Activated naive CD8-positive, alpha-beta T cell treated with anti-CD3 and anti-CD28 coated beads, Interleukin-2, amount 10 ng/mL, durations not matched to agents 7 days and 5 days (primary cell): Measurements from ENCODE around the gene HBE1. TPM values are rescaled to one million over a fixed set of nuclear protein-coding genes. Genes with fewer than 3 reads are reported as not detected.
"Not testable (repeated sequence)": the region's sequence is repeated elsewhere in the genome, so short reads cannot be mapped to it uniquely, and the experiment has no call there.

Experiments
- ATAC-seq: fragments of 150-1000 bp; cut with Tn5 transposase; one replicate; pipeline ENCODE4 v1.10.0; 2021; ENCODE audit warnings: low read depth, moderate library complexity
- POLR2A ChIA-PET: fragments of 350-600 bp; sonication (Branson Sonifier 250); formaldehyde crosslinking; loops from one replicate; lab custom pipeline; 2021; ENCODE audit warnings: antibody characterized with exemption; lab: Charles Lee
- DNase-seq: peaks from one replicate; pipeline ENCODE4 v3.0.0; 2021
- H3K27ac Mint-ChIP-seq: one replicate; pipeline ENCODE4 v1.8.0; 2022; ENCODE audit warnings: mild to moderate bottlenecking, mixed read lengths
- H3K27me3 Mint-ChIP-seq: one replicate; pipeline ENCODE4 v1.8.0; 2022; ENCODE audit warnings: mild to moderate bottlenecking, moderate library complexity, mixed read lengths
- H3K36me3 Mint-ChIP-seq: one replicate; pipeline ENCODE4 v1.8.0; 2021; ENCODE audit warnings: mild to moderate bottlenecking, mixed read lengths
- H3K4me1 Mint-ChIP-seq: one replicate; pipeline ENCODE4 v1.8.0; 2021; ENCODE audit warnings: mixed read lengths
- H3K4me3 Mint-ChIP-seq: one replicate; pipeline ENCODE4 v1.8.0; 2022; ENCODE audit warnings: mild to moderate bottlenecking, moderate library complexity, mixed read lengths
- H3K9me3 Mint-ChIP-seq: one replicate; pipeline ENCODE4 v1.8.0; 2021; ENCODE audit warnings: mixed read lengths
- total RNA-seq, 2 experiments: library from RNA; stranded (reverse); gene quantifications; one replicate each; pipeline ENCODE4 v1.2.3, GENCODE V29; 2021

The HBE1 gene
- total RNA-seq, 2 experiments from 2014 or later = not detected

GRCh38 chr11:5254646-5255413, 14.9 kb downstream of the HBE1 start, which contains the start of gene HBG2:
TSS of gene HBG2 (minus strand) at chr11:5254781. CDS start at chr11:5254728, 53 bp downstream.
- H3K4me1 Mint-ChIP-seq, H3K4me3 Mint-ChIP-seq, H3K9me3 Mint-ChIP-seq, DNase-seq, ATAC-seq, H3K27ac Mint-ChIP-seq, H3K36me3 Mint-ChIP-seq, POLR2A ChIA-PET, H3K27me3 Mint-ChIP-seq: not testable (repeated sequence)

DNA sequence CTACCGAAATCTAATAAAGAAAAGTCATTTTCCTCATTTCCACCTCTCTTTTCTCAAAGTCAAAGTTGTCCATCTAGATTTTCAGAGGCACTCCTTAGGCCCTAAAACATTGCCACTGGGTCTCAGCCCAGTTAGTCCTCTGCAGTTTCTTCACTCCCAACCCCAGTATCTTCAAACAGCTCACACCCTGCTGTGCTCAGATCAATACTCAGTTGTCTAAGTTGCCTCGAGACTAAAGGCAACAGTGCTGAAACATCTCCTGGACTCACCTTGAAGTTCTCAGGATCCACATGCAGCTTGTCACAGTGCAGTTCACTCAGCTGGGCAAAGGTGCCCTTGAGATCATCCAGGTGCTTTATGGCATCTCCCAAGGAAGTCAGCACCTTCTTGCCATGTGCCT, 15.7 kb downstream of the HBE1 start:
- H3K9me3 Mint-ChIP-seq, H3K4me1 Mint-ChIP-seq, H3K27me3 Mint-ChIP-seq, H3K36me3 Mint-ChIP-seq, DNase-seq, H3K4me3 Mint-ChIP-seq, ATAC-seq, H3K27ac Mint-ChIP-seq, POLR2A ChIA-PET: not testable (repeated sequence)

- H3K27ac Mint-ChIP-seq, H3K4me1 Mint-ChIP-seq, ATAC-seq, H3K4me3 Mint-ChIP-seq, DNase-seq, H3K9me3 Mint-ChIP-seq, POLR2A ChIA-PET, H3K36me3 Mint-ChIP-seq, H3K27me3 Mint-ChIP-seq: not testable (repeated sequence)
These were observed 16.3 kb downstream of the HBE1 start for GRCh38 chr11:5253440-5253839.

- Mint-ChIP-seq H3K4me3 (no peak overlapping the region), H3K9me3 (no peaks in the 10 kb centered on the region), H3K27ac (no peak overlapping the region), H3K36me3 (no peaks in the 10 kb centered on the region), H3K4me1 (no peaks in the 10 kb centered on the region), H3K27me3 (peaks cover 4% of the 10 kb centered on the region)
- ATAC-seq (no peak), DNase-seq (no peak)
- POLR2A ChIA-PET = no interaction called here
These were observed 16.9 kb downstream of the HBE1 start for GRCh38 chr11:5252919-5253265.

GRCh38 chr11:5252192-5252918, 17.4 kb downstream of the HBE1 start:
- POLR2A ChIA-PET = no interaction called here
- no peak overlapping the region for H3K27ac Mint-ChIP-seq
- H3K4me1 Mint-ChIP-seq = no peaks in the 10 kb centered on the region
- H3K4me3 Mint-ChIP-seq = no peak overlapping the region
- no peak for ATAC-seq
- DNase-seq = no peak
- H3K27me3 Mint-ChIP-seq = peaks cover 4% of the 10 kb centered on the region
- H3K36me3 Mint-ChIP-seq = no peaks in the 10 kb centered on the region
- H3K9me3 Mint-ChIP-seq = no peaks in the 10 kb centered on the region

DNA sequence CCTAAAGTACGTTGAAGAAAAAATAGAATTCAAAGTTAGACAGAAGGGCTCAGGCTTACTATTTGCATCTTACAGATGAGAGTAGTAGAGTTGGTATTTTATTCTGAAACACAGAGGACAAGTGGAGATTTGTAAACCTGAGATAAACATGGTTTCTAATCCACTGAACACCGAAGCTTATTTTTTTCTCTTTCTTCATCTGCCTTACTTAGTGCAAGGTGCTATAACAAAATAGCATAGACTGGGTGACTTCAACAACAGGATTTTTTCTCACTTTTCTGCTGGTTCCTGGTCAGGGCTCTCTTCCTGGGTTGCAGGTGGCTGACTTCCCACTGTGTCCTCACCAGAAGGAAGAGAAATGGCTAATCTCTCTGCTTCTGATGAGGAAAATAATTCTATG, 18.0 kb downstream of the HBE1 start:
- POLR2A ChIA-PET = no interaction called here
- Mint-ChIP-seq H3K27ac (no peak overlapping the region), H3K27me3 (peaks cover 4% of the 10 kb centered on the region), H3K9me3 (no peaks in the 10 kb centered on the region), H3K36me3 (no peaks in the 10 kb centered on the region), H3K4me1 (no peaks in the 10 kb centered on the region), H3K4me3 (no peak overlapping the region)
- ATAC-seq = no peak
- DNase-seq = no peak

DNA sequence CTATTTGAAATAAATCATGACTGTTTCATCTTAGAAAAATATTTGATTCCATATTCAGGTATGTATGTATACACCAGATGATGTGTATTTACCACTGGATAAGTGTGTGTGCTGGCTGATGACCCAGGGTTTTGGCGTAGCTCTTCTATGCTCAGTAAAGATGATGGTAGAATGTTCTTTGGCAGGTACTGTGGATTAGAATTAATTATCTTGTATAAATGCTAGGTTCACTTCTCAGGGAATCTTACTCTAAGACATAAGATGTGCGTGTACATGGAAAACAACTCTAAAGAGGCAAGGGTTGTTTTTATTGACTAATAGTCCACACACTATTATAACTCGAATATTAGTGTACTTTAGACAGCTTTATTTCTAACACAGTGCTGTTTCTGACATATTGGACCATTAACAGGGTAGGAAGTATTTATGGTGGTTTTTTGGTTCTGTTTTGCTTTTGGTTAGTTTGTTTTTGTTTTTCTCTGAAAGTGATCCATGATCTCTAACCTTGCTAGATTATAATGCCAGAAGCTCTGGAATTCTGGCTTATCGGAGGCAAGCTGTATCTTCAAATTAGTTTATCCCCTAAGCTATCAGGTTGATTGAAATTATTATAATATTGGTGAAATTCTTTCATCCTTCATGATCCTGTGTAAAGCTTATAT, 19.1 kb downstream of the HBE1 start:
- Mint-ChIP-seq H3K4me3 (no peak overlapping the region), H3K9me3 (no peaks in the 10 kb centered on the region), H3K27ac (no peak overlapping the region), H3K27me3 (peaks cover 4% of the 10 kb centered on the region), H3K4me1 (no peaks in the 10 kb centered on the region), H3K36me3 (no peaks in the 10 kb centered on the region)
- POLR2A ChIA-PET = no interaction called here
- no peak for ATAC-seq
- no peak for DNase-seq

DNA sequence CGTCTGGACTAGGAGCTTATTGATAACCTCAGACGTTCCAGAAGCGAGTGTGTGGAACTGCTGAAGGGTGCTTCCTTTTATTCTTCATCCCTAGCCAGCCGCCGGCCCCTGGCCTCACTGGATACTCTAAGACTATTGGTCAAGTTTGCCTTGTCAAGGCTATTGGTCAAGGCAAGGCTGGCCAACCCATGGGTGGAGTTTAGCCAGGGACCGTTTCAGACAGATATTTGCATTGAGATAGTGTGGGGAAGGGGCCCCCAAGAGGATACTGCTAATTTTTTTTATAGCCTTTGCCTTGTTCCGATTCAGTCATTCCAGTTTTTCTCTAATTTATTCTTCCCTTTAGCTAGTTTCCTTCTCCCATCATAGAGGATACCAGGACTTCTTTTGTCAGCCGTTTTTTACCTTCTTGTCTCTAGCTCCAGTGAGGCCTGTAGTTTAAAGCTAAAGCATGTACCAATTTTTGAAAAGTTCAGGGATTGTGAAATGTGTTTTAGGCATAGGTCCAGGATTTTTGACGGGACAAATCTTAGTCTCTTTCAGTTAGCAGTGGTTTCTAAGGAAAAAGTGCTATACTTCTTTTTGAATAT, 19.8 kb downstream of the HBE1 start, which contains the start of gene HBG1:
HBG1 (minus strand) TSS at position 51 of the 590 bp plus-strand sequence. CDS start 53 bp downstream, outside the sequence.
- ATAC-seq, H3K36me3 Mint-ChIP-seq, H3K27ac Mint-ChIP-seq, H3K4me1 Mint-ChIP-seq, DNase-seq, H3K9me3 Mint-ChIP-seq, H3K4me3 Mint-ChIP-seq, H3K27me3 Mint-ChIP-seq, POLR2A ChIA-PET: not testable (repeated sequence)

DNA sequence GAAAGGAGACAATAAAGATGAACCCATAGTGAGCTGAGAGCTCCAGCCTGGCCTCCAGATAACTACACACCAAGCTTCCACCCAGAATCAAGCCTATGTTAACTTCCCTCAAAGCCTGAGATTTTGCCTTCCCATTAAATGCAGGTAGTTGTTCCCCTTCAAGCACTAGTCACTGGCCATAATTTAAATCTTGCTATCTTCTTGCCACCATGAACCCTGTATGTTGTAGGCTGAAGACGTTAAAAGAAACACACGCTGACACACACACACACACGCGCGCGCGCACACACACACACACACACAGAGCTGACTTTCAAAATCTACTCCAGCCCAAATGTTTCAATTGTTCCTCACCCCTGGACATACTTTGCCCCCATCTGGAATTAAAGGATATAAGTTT, 21.2 kb downstream of the HBE1 start:
- H3K9me3 Mint-ChIP-seq, H3K27ac Mint-ChIP-seq, H3K27me3 Mint-ChIP-seq, H3K36me3 Mint-ChIP-seq, H3K4me3 Mint-ChIP-seq, POLR2A ChIA-PET, H3K4me1 Mint-ChIP-seq, ATAC-seq, DNase-seq: not testable (repeated sequence)

DNA sequence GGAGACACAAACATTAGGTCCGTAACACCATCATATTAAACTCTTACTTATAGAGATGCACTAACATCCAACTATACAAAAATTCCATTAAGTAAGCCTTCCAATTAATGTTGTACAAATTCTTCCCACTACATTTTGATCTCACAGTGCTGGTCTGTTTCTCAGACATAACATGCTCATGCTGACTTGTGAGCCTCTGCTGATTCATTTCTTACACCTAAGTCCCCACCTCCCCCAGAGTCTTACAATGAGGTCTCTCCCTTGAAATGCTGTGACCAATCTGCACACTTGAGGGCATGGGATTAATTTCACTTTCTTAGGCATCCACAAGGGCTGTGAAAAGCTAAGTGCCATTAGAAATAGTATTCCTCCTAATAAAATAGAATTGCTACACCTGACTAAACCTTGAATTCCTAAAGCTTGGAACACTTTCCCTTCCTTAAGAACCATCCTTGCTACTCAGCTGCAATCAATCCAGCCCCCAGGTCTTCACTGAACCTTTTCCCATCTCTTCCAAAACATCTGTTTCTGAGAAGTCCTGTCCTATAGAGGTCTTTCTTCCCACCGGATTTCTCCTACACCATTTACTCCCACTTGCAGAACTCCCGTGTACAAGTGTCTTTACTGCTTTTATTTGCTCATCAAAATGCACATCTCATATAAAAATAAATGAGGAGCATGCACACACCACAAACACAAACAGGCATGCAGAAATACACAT, 22.1 kb downstream of the HBE1 start:
- POLR2A ChIA-PET = no interaction called here
- Mint-ChIP-seq H3K4me1 (no peaks in the 10 kb centered on the region), H3K27ac (no peak overlapping the region), H3K36me3 (no peaks in the 10 kb centered on the region), H3K9me3 (no peaks in the 10 kb centered on the region), H3K27me3 (peaks cover 4% of the 10 kb centered on the region), H3K4me3 (no peak overlapping the region)
- DNase-seq = no peak
- ATAC-seq = no peak

- Mint-ChIP-seq H3K9me3 (no peaks in the 10 kb centered on the region), H3K27ac (no peak overlapping the region), H3K36me3 (no peaks in the 10 kb centered on the region), H3K4me3 (no peak overlapping the region), H3K4me1 (no peaks in the 10 kb centered on the region), H3K27me3 (peaks cover 4% of the 10 kb centered on the region)
- ATAC-seq = no peak
- POLR2A ChIA-PET = no interaction called here
- no peak for DNase-seq
These were observed 22.8 kb downstream of the HBE1 start for GRCh38 chr11:5246772-5247471.

GRCh38 chr11:5245155-5245554, 24.6 kb downstream of the HBE1 start:
- Mint-ChIP-seq H3K4me1 (no peaks in the 10 kb centered on the region), H3K4me3 (no peak overlapping the region), H3K36me3 (no peaks in the 10 kb centered on the region), H3K27ac (no peak overlapping the region), H3K9me3 (no peaks in the 10 kb centered on the region), H3K27me3 (peaks cover 2% of the 10 kb centered on the region)
- POLR2A ChIA-PET = no interaction called here
- DNase-seq (no peak), ATAC-seq (no peak)
